Transverse colon (tissue), 4 donors: ENCODE data around the gene RTTN. TPM values are rescaled to one million over a fixed set of nuclear protein-coding genes. Genes with fewer than 3 reads are reported as not detected.

Experiments used
- DNase-seq: peaks from one replicate; pipeline ENCODE4 v3.0.0-alpha.2; 2019
- H3K27ac ChIP-seq, 4 donors: fragments of 200-600 bp; sonication (generic); 2 replicates each; pipeline ENCODE4 v1.5.1; 2016 to 2018; ENCODE audit warnings: inconsistent platforms in 4 of 4
- H3K27me3 ChIP-seq: fragments of 200-600 bp; sonication (generic); 2 replicates; pipeline ENCODE4 v1.5.1; 2017; ENCODE audit warnings: inconsistent platforms
- H3K36me3 ChIP-seq, 4 donors: fragments of 200-600 bp; sonication (generic); 2 replicates each; pipeline ENCODE4 v1.5.1; 2017 to 2019; ENCODE audit warnings: inconsistent platforms in 4 of 4
- H3K4me1 ChIP-seq, 4 donors: fragments of 200-600 bp; sonication (generic); 2 replicates each; pipeline ENCODE4 v1.5.1; 2017 to 2020; ENCODE audit warnings: inconsistent platforms in 4 of 4
- H3K4me3 ChIP-seq, 4 donors: fragments of 200-600 bp; sonication (generic); 1 replicate in 1 of 4; 2 replicates in 3 of 4; pipeline versions ENCODE4 v1.5.1 to v1.6.1; 2017 to 2019; ENCODE audit warnings: inconsistent platforms in 4 of 4
- H3K9me3 ChIP-seq, 2 donors: fragments of 200-600 bp; sonication (generic); 2 replicates each; pipeline ENCODE4 v1.5.1; 2017 to 2019; ENCODE audit warnings: inconsistent platforms in 2 of 2
- EP300 ChIP-seq: sonication (generic); formaldehyde crosslinking; IDR thresholded peaks from one replicate; pipeline ENCODE4 v1.6.1; 2017; ENCODE audit warnings: antibody characterized with exemption, low read depth
- POLR2A ChIP-seq: fragments of 450-650 bp; IDR thresholded peaks from one replicate; pipeline ENCODE4 v1.6.1; 2016; ENCODE audit warnings: antibody characterized with exemption, mild to moderate bottlenecking, moderate library complexity
- POLR2AphosphoS5 ChIP-seq, 3 donors: sonication (generic); formaldehyde crosslinking; IDR thresholded peaks; one replicate each; pipeline ENCODE4 v1.6.1; 2016; ENCODE audit warnings: antibody characterized with exemption in 3 of 3
- WGBS, 2 donors: methylation state at CpG; one replicate each; pipeline ENCODE4 v1.1.5; 2018; ENCODE audit warnings: low coverage in 1 of 2; 5-methylcytosine and 5-hydroxymethylcytosine counted together
- in situ Hi-C, 4 donors: fragments of 200-750 bp; cut with MboI; loops; one replicate each; pipeline versions ENCODE4 v1.15.0 to v1.15.1; 2017; ENCODE audit warnings: low sequenced_read_pairs in 3 of 4, low pct_ligation_motif_present in 1 of 4, low pct_unique_long_range_greater_than_20kb in 1 of 4
- intact Hi-C: fragments of 100-400 bp; cut with DNase I; formaldehyde crosslinking; loops from one replicate; pipeline ENCODE4 v1.15.1; 2023; ENCODE audit warnings: low total_unique reads
- total RNA-seq, 4 donors: library from RNA; depleted of rRNA; stranded (reverse); fragments of >200 nt; gene quantifications; one replicate each; pipeline ENCODE4 v1.1.0, GENCODE V29; 2016
- TF ChIP-seq, protein P1 (sequence below), 5 experiments: fragments of 200-600 bp in 3 of 5; fragments of 450-650 bp in 2 of 5; sonication (generic) in 3 of 5; IDR thresholded peaks; 1 replicate in 2 of 5; 2 replicates in 3 of 5; pipeline ENCODE4 v1.5.1; 2016 to 2017; ENCODE audit warnings: antibody characterized with exemption in 5 of 5, inconsistent platforms in 3 of 5, mild to moderate bottlenecking in 2 of 5, moderate library complexity in 1 of 5

RTTN gene
- total RNA-seq, 4 donors from 2014 or later = 9.7 to 18.7 (median 13.1) TPM

DNA sequence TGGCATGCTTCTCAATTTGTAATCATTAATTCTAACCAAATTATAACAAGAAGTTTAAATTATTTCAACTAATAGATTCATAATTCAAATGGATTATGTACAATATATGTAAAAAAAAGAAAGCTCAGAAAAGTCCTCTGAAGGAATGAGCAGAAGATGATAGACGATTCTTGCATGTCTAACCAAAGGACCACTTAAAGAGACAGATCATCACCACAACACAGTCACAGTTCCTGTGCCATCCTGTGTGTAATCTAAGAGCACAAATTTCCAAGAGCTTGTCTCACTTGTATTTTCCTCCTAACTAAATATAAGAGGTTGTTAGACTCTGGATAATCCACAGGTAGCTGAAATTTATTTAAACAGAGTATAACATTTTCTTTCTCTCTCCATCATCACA, 135.5 kb downstream of the RTTN start:
- DNase-seq = no peak
- no peaks in the 10 kb centered on the region for H3K4me1 ChIP-seq
- no peaks in the 10 kb centered on the region for H3K27me3 ChIP-seq
- TF ChIP-seq, protein P1, sequence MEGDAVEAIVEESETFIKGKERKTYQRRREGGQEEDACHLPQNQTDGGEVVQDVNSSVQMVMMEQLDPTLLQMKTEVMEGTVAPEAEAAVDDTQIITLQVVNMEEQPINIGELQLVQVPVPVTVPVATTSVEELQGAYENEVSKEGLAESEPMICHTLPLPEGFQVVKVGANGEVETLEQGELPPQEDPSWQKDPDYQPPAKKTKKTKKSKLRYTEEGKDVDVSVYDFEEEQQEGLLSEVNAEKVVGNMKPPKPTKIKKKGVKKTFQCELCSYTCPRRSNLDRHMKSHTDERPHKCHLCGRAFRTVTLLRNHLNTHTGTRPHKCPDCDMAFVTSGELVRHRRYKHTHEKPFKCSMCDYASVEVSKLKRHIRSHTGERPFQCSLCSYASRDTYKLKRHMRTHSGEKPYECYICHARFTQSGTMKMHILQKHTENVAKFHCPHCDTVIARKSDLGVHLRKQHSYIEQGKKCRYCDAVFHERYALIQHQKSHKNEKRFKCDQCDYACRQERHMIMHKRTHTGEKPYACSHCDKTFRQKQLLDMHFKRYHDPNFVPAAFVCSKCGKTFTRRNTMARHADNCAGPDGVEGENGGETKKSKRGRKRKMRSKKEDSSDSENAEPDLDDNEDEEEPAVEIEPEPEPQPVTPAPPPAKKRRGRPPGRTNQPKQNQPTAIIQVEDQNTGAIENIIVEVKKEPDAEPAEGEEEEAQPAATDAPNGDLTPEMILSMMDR (IDR thresholded peaks at IDR 0.05) = no peak
- TF ChIP-seq EP300 (no peak), POLR2A (no peak), POLR2AphosphoS5 (IDR thresholded peaks at IDR 0.05) (no peak)
- no peaks in the 10 kb centered on the region for H3K9me3 ChIP-seq
- 77 to 83% methylated on average over 1 of the region's 1 CpG for WGBS, 2 donors
- H3K36me3 ChIP-seq = no peaks in the 10 kb centered on the region
- H3K27ac ChIP-seq = no peak overlapping the region
- in situ Hi-C loops = no loop called here
- intact Hi-C loops = no loop called here
- no peak overlapping the region for H3K4me3 ChIP-seq

DNA sequence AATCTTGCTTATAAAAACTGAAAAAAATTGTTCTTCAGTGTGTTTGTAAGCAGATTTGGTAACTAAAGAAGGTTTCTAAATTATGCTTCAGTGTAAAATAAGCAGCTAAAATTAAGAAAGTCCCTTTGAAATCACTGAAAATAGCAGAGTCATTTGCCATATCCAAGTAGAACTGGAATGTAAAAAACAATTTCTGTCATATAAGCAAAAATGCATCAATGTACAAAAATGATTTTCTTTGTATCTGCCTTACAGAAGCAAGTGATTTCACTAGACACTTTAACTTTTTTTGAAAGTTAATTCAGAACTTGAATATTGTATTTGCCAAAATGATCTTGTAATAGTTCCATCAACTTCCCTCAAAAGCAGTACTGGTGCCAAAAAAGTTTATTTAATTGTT, 136.1 kb downstream of the RTTN start:
- Histone ChIP-seq H3K36me3 (no peaks in the 10 kb centered on the region), H3K9me3 (no peaks in the 10 kb centered on the region), H3K4me3 (no peak overlapping the region), H3K4me1 (no peaks in the 10 kb centered on the region), H3K27me3 (no peaks in the 10 kb centered on the region), H3K27ac (no peak overlapping the region)
- in situ Hi-C loops = no loop called here
- DNase-seq = no peak
- no peak for TF ChIP-seq POLR2AphosphoS5 (IDR thresholded peaks at IDR 0.05)
- TF ChIP-seq EP300 = no peak
- TF ChIP-seq, protein P1 (IDR thresholded peaks at IDR 0.05) = no peak
- TF ChIP-seq POLR2A = no peak
- intact Hi-C loops = no loop called here

DNA sequence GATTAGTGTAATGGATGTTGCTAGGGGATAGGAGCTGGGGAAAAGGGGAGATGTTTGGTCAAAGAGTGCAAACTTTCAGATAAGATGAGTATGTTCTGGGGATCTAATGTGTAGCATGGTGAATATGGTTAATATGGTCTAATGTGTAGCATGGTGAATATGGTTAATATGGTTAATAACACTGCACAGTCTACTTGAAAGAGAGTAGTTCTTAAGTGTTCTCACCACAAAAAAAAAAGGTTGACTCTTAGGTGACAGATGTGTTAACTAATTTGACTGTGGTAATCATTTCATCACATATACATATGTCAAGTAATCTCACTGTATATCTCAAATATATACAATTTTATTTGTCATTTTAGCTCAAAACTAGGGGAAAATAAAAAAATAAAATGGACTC, 136.5 kb downstream of the RTTN start:
- H3K27me3 ChIP-seq = no peaks in the 10 kb centered on the region
- TF ChIP-seq EP300 (no peak), POLR2A (no peak), POLR2AphosphoS5 (IDR thresholded peaks at IDR 0.05) (no peak)
- TF ChIP-seq, protein P1 (IDR thresholded peaks at IDR 0.05) = no peak
- no peaks in the 10 kb centered on the region for H3K9me3 ChIP-seq
- no peaks in the 10 kb centered on the region for H3K4me1 ChIP-seq
- H3K4me3 ChIP-seq = no peak overlapping the region
- H3K27ac ChIP-seq = no peak overlapping the region
- no peak for DNase-seq
- intact Hi-C loops = no loop called here
- in situ Hi-C loops = no loop called here
- H3K36me3 ChIP-seq = no peaks in the 10 kb centered on the region

DNA sequence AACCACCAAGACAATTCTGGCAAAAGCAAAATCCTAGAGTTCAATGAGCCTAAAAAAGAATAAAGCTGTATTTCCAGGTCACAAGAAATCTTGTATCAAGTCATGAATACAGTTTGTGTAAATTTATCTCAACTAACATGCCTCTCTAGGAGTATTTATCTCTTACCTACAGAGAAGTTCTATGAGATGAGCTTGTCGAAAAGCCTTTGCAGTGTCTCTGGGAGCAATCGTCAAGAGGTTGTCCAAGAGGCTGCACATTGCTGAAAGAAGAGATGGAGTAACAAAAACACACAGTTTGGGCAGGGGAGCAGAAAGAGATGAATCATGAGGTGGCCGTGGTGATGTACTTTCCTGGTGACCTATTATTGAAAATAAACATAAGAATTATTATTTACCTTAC, 145.8 kb downstream of the RTTN start:
- no peaks in the 10 kb centered on the region for H3K4me1 ChIP-seq
- TF ChIP-seq EP300 (no peak), POLR2AphosphoS5 (IDR thresholded peaks at IDR 0.05) (no peak)
- TF ChIP-seq, protein P1 (IDR thresholded peaks at IDR 0.05) = no peak
- DNase-seq = no peak
- in situ Hi-C loops (no loop called here), intact Hi-C loops (no loop called here)
- H3K4me3 ChIP-seq = no peak overlapping the region
- 75 to 90% methylated on average over 1 to 3 of the region's 3 CpGs for WGBS, 2 donors
- H3K9me3 ChIP-seq = no peaks in the 10 kb centered on the region
- no peaks in the 10 kb centered on the region for H3K27me3 ChIP-seq
- H3K27ac ChIP-seq = no peak overlapping the region
- H3K36me3 ChIP-seq = peaks cover 0 to 10% (median 4%) of the 10 kb centered on the region in 4 donors
